RWPE2 (cell line): ENCODE results near the gene OTULIN.
A peak's percentile ranks its signal among the peaks of the same experiment; 100 is the strongest.

ENCODE experiments used
- ATAC-seq: fragments of 200-7000 bp; cut with Tn5 transposase; 3 replicates; pipeline ENCODE4 v1.9.1; 2021; ENCODE audit warnings: low read depth
- DNase-seq: peaks from one replicate; pipeline ENCODE4 v3.0.0-alpha.2; 2020; ENCODE audit warnings: low spot score
- H3K27ac ChIP-seq: fragments of 450-650 bp; 2 replicates; pipeline ENCODE4 v1.5.1; 2017; ENCODE audit warnings: mild to moderate bottlenecking; ENCODE audit not compliant: poor library complexity, severe bottlenecking
- H3K27me3 ChIP-seq: fragments of 250-450 bp; sonication (Bioruptor Pico); 2 replicates; pipeline ENCODE4 v1.5.1; 2021; ENCODE audit warnings: mild to moderate bottlenecking, moderate library complexity; ENCODE audit not compliant: insufficient read depth, poor library complexity, severe bottlenecking
- H3K36me3 ChIP-seq: fragments of 250-450 bp; sonication (Bioruptor Pico); 2 replicates; pipeline ENCODE4 v1.5.1; 2020; ENCODE audit warnings: low read depth, mild to moderate bottlenecking, moderate library complexity
- H3K4me1 ChIP-seq: fragments of 250-450 bp; sonication (Bioruptor Pico); 2 replicates; pipeline ENCODE4 v1.5.1; 2021; ENCODE audit warnings: mild to moderate bottlenecking, moderate library complexity; ENCODE audit not compliant: insufficient read depth, poor library complexity, severe bottlenecking
- H3K4me3 ChIP-seq: fragments of 250-450 bp; sonication (Bioruptor Pico); 2 replicates; pipeline ENCODE4 v1.5.1; 2021; ENCODE audit warnings: mild to moderate bottlenecking, moderate library complexity; ENCODE audit not compliant: severe bottlenecking
- H3K9me3 ChIP-seq: fragments of 250-450 bp; sonication (Bioruptor Pico); 2 replicates; pipeline ENCODE4 v1.5.1; 2021; ENCODE audit warnings: mild to moderate bottlenecking, moderate library complexity; ENCODE audit not compliant: severe bottlenecking
- CTCF ChIP-seq: fragments of 450-650 bp; IDR thresholded peaks from one replicate; pipeline ENCODE4 v1.5.1; 2017; ENCODE audit warnings: mild to moderate bottlenecking, moderate library complexity; ENCODE audit not compliant: poor library complexity, severe bottlenecking

Gene OTULIN

GRCh38 chr5:14687023-14687665 lies 22.6 kb downstream of the OTULIN start:
- Histone ChIP-seq H3K27ac (peak overlapping the region; percentile 31), H3K4me3 (no peak overlapping the region), H3K9me3 (no peaks in the 10 kb centered on the region), H3K36me3 (peaks cover 88% of the 10 kb centered on the region), H3K27me3 (no peaks in the 10 kb centered on the region), H3K4me1 (peaks cover 13% of the 10 kb centered on the region)
- peak; percentile 45; the same call in 2 of the 3 replicates for ATAC-seq
- no peak for DNase-seq
- no peak for TF ChIP-seq CTCF

- ATAC-seq (no peak), DNase-seq (no peak)
- no peak for TF ChIP-seq CTCF
- Histone ChIP-seq H3K4me1 (no peaks in the 10 kb centered on the region), H3K4me3 (no peak overlapping the region), H3K9me3 (no peaks in the 10 kb centered on the region), H3K36me3 (peaks cover 94% of the 10 kb centered on the region), H3K27me3 (no peaks in the 10 kb centered on the region), H3K27ac (no peak overlapping the region)
Observed at GRCh38 chr5:14693070-14693469, 28.6 kb downstream of the OTULIN start.

GRCh38 chr5:14695152-14695551 lies 30.6 kb downstream of the OTULIN start:
- Histone ChIP-seq H3K4me1 (no peaks in the 10 kb centered on the region), H3K27ac (no peak overlapping the region), H3K9me3 (no peaks in the 10 kb centered on the region), H3K4me3 (no peak overlapping the region), H3K27me3 (no peaks in the 10 kb centered on the region), H3K36me3 (peaks cover 89% of the 10 kb centered on the region)
- DNase-seq (no peak), ATAC-seq (no peak)
- no peak for TF ChIP-seq CTCF

GRCh38 chr5:14696057-14696456 lies 31.5 kb downstream of the OTULIN start:
- peaks cover 80% of the 10 kb centered on the region for H3K36me3 ChIP-seq
- no peaks in the 10 kb centered on the region for H3K27me3 ChIP-seq
- no peak overlapping the region for H3K27ac ChIP-seq
- ATAC-seq (no peak), DNase-seq (no peak)
- no peak overlapping the region for H3K4me3 ChIP-seq
- H3K9me3 ChIP-seq = no peaks in the 10 kb centered on the region
- no peak for TF ChIP-seq CTCF
- H3K4me1 ChIP-seq = no peaks in the 10 kb centered on the region

- H3K27ac ChIP-seq = no peak overlapping the region
- no peak for TF ChIP-seq CTCF
- peaks cover 1% of the 10 kb centered on the region for H3K4me1 ChIP-seq
- H3K4me3 ChIP-seq = no peak overlapping the region
- ATAC-seq (no peak), DNase-seq (no peak)
- H3K27me3 ChIP-seq = no peaks in the 10 kb centered on the region
- peaks cover 73% of the 10 kb centered on the region for H3K36me3 ChIP-seq
- no peaks in the 10 kb centered on the region for H3K9me3 ChIP-seq
Observed at GRCh38 chr5:14696851-14697250, 32.3 kb downstream of the OTULIN start.
